Subcutaneous abdominal adipose tissue (tissue), 5 donors: ENCODE measurements around the gene GALNTL6.

Experiments used
- H3K27ac ChIP-seq: one replicate; pipeline ENCODE4 v1.7.0; 2013; ENCODE audit warnings: low read depth, mild to moderate bottlenecking, inconsistent platforms, low read length, moderate library complexity
- H3K27me3 ChIP-seq, 5 donors: one replicate each; pipeline ENCODE4 v1.7.0; 2013; ENCODE audit warnings: low read length in 5 of 5, inconsistent platforms in 1 of 5; ENCODE audit not compliant: control insufficient read depth in 5 of 5, insufficient read depth in 4 of 5
- H3K36me3 ChIP-seq, 5 donors: one replicate each; pipeline ENCODE4 v1.7.0; 2013; ENCODE audit warnings: low read length in 5 of 5; ENCODE audit not compliant: control insufficient read depth in 5 of 5, insufficient read depth in 5 of 5
- H3K4me1 ChIP-seq, 5 donors: one replicate each; pipeline ENCODE4 v1.7.0; 2013; ENCODE audit warnings: low read length in 5 of 5, mild to moderate bottlenecking in 3 of 5, moderate library complexity in 1 of 5; ENCODE audit not compliant: control insufficient read depth in 5 of 5, insufficient read depth in 5 of 5
- H3K4me3 ChIP-seq, 5 donors: one replicate each; pipeline ENCODE4 v1.7.0; 2013; ENCODE audit warnings: low read length in 5 of 5, low read depth in 1 of 5
- H3K9ac ChIP-seq, 5 donors: one replicate each; pipeline ENCODE4 v1.7.0; 2013; ENCODE audit warnings: low read length in 5 of 5, mild to moderate bottlenecking in 4 of 5, moderate library complexity in 3 of 5
- H3K9me3 ChIP-seq, 5 donors: one replicate each; pipeline ENCODE4 v1.7.0; 2013; ENCODE audit warnings: low read length in 5 of 5; ENCODE audit not compliant: control insufficient read depth in 5 of 5
- donor health status: healthy.
- donor health status: healthy.
- donor health status: healthy.
- donor health status: healthy.
- donor health status: healthy.

Gene GALNTL6

DNA sequence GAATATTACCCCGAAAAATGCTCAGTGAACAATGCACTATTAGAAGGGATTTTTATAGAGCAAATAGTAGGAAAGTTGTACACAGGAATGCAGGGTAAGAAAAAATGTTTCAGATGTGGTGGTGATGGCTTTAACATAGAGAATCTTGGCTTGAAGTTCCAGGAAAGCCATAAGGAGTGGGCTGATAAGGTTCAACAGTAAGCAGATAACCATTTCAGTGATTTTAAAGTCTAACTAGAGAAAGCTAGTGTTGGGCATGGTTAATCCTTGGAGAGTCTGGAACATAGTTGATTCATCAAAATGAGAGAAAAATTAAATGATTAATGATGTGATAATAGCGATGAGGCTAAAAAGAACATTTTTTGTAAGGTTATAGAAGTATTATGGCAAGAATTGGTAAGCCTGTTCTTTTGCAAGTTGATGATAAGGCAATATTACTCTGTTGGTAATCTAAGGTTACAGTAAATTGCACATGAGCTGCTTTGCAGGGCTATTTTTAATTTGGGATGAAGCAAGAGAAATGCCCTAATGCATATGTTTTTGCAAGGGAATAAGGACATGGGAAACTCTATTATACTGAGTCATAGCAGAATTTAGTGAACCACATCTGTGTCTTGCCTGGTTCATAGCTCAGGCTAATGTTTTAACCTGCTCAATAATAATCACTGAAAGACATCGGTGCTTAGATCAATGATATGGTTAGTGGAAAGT lies 44.3 kb downstream of the GALNTL6 start:
- Histone ChIP-seq H3K9ac (no peak overlapping the region), H3K27ac (no peak overlapping the region), H3K4me1 (no peaks in the 10 kb centered on the region), H3K36me3 (no peaks in the 10 kb centered on the region), H3K27me3 (no peaks in the 10 kb centered on the region), H3K9me3 (no peaks in the 10 kb centered on the region), H3K4me3 (no peak overlapping the region)

DNA sequence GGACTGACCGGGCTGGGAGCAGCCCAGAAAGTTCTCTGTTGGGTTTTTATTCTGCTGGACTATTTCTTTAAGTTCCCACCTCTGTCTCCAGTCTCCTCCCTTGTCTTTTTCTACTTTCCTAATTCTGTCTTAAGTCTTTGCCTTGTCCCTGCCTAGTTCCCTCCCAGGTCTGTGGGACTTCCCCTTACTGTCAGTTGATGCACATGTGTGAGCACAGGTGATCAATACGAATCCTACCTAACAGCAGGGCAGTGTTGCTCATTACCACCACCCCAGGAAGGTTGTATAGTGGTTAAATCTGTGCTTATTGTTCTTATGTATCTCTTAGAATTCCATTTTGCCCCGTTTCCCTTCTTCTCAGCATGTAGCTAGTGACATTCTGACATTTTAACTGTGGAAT lies 62.1 kb downstream of the GALNTL6 start:
- no peak overlapping the region for H3K4me3 ChIP-seq
- no peak overlapping the region for H3K27ac ChIP-seq
- H3K9me3 ChIP-seq: no peaks in the 10 kb centered on the region
- no peaks in the 10 kb centered on the region for H3K4me1 ChIP-seq
- H3K27me3 ChIP-seq: no peaks in the 10 kb centered on the region
- no peak overlapping the region for H3K9ac ChIP-seq
- H3K36me3 ChIP-seq: no peaks in the 10 kb centered on the region

DNA sequence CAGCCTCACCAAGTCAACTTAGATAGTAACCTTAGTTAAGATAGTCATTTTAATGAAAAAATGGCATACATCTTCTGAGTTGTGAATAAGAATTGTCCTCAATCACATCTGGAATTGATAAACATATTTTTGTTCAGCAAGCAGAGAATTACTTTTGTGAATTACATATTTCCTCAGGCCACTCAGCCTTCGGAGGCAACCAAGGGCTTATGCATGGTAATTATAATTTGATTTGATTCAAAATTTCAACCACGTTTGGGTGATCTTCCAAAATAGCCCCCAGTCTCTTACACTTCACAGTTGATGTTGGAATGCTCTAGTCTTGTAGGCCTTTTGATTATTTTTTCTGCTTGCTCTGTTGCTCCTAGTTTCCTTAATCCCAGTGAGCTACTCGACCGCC lies 63.4 kb downstream of the GALNTL6 start:
- Histone ChIP-seq H3K36me3 (no peaks in the 10 kb centered on the region), H3K9ac (no peak overlapping the region), H3K9me3 (no peaks in the 10 kb centered on the region), H3K27me3 (no peaks in the 10 kb centered on the region), H3K4me3 (no peak overlapping the region), H3K27ac (no peak overlapping the region), H3K4me1 (no peaks in the 10 kb centered on the region)

DNA sequence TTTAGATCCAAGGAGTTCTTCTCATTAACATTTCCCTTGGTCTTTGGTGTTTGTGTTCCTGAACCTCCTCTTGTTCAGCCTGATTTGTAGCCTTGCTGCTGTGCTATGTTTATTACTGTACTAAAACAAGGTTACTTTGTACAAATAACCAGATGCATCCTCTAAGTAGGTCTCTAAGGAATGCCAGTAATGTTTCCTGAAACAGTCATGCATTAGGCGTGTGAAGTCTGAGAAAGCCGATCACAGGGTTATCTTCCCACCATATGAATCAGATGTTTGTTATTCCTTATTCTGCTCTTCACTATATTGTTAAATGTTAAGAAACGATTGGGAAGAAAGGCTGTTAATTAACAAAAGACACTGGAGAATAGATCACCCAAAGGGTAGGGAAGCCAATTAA lies 66.9 kb downstream of the GALNTL6 start:
- Histone ChIP-seq H3K4me3 (no peak overlapping the region), H3K4me1 (no peaks in the 10 kb centered on the region), H3K27ac (no peak overlapping the region), H3K36me3 (no peaks in the 10 kb centered on the region), H3K9me3 (no peaks in the 10 kb centered on the region), H3K27me3 (no peaks in the 10 kb centered on the region), H3K9ac (no peak overlapping the region)

DNA sequence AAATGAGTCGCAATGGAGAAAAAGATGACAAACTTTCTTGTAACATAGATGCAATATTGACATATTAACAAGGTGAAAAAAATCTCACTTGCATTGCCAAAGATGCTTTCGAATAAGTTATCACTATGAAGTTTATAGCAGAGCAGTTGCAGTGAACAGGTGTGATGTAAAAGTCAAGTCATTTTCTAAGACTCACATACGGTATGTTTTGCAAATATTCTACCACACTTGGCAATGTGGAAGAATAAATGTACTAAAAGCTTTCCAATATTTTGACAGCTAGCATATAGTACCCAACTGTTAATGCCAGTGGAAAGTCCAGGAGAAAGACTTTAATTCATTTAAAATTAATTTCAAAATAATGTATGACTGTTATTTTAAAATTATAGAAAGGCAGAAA lies 76.5 kb downstream of the GALNTL6 start:
- Histone ChIP-seq H3K4me1 (no peaks in the 10 kb centered on the region), H3K27me3 (no peaks in the 10 kb centered on the region), H3K9me3 (no peaks in the 10 kb centered on the region), H3K4me3 (no peak overlapping the region), H3K36me3 (no peaks in the 10 kb centered on the region), H3K9ac (no peak overlapping the region), H3K27ac (no peak overlapping the region)

DNA sequence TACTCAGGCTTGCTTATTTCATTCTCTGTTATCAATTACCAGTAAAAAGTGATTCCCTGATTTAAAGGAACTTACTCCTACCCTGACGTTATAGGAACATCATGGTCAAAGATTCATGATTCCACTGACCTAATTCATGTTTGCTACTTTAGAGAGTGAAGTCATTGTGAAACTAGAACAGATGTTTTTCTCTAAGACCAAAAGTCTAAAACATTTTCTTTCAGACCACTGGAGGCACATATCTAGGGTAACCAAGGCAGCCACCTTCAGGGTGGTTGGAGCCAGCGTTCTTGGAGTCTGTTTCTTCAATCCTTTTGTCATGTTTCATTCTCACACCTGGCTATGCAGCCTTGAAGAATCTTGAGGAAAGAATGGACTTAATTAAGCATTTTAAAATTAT lies 77.8 kb downstream of the GALNTL6 start:
- Histone ChIP-seq H3K4me3 (no peak overlapping the region), H3K9me3 (no peaks in the 10 kb centered on the region), H3K27me3 (no peaks in the 10 kb centered on the region), H3K36me3 (no peaks in the 10 kb centered on the region), H3K9ac (no peak overlapping the region), H3K27ac (no peak overlapping the region), H3K4me1 (no peaks in the 10 kb centered on the region)

DNA sequence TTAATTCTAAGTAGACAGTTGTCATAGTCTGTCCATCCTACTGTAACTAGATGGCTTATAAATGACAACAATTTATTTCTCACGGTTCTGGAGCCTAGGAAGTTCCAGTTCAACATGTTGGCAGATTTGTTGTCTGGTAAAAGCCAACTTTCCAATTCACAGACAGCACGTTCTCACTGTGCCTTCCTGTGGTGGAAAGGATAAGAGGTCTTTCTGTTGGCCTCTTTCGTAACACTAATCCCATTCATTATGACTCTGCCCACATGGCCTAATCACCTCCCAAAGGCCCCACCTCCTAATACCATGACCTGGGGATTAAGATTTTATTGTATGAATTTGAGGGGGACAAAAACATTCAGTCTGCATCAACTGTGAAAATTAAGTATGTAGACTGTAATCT lies 83.2 kb downstream of the GALNTL6 start:
- H3K36me3 ChIP-seq: no peaks in the 10 kb centered on the region
- H3K27ac ChIP-seq: no peak overlapping the region
- H3K9ac ChIP-seq: no peak overlapping the region
- H3K9me3 ChIP-seq: peaks cover 0 to 3% (median 0%) of the 10 kb centered on the region in 5 donors
- H3K4me1 ChIP-seq: no peaks in the 10 kb centered on the region
- H3K4me3 ChIP-seq: no peak overlapping the region
- H3K27me3 ChIP-seq: no peaks in the 10 kb centered on the region

DNA sequence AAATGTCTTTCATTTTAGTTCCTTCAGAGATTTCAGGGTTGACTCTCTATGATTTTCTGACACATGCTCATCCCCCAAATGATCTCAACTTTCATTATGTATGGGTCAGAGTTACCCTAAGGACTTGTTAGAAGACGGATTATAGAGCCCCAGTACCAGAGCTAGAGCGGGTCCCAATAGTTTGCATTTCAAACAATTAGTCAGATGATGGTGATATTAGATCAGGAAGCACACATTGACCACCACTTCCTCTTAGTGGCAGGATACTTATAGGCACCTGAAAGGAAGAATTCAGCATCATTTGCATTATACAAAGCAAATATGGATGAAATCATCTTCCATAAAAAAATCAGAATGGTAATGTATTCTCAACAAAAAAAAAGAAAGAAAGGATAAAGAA lies 106.1 kb downstream of the GALNTL6 start:
- Histone ChIP-seq H3K9ac (no peak overlapping the region), H3K9me3 (no peaks in the 10 kb centered on the region), H3K36me3 (no peaks in the 10 kb centered on the region), H3K4me1 (no peaks in the 10 kb centered on the region), H3K27me3 (no peaks in the 10 kb centered on the region), H3K27ac (no peak overlapping the region), H3K4me3 (no peak overlapping the region)

DNA sequence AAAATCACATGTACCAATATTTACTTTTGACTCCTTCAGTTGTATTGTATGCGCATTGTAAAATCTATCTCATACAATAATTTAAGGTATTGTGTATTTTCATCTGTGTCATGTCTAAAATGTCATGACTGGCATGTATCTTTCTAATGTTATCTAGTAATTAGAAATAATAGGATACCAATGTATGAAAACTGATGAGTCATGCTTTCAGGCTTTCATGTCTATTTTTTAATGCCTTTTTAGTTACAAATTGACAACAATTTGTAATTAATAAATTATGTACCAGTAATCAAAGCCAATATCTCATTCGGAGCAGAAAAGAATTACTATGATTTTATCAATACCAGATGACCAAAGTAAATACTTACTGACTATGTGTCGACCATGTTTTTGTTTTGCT lies 107.7 kb downstream of the GALNTL6 start:
- no peak overlapping the region for H3K27ac ChIP-seq

DNA sequence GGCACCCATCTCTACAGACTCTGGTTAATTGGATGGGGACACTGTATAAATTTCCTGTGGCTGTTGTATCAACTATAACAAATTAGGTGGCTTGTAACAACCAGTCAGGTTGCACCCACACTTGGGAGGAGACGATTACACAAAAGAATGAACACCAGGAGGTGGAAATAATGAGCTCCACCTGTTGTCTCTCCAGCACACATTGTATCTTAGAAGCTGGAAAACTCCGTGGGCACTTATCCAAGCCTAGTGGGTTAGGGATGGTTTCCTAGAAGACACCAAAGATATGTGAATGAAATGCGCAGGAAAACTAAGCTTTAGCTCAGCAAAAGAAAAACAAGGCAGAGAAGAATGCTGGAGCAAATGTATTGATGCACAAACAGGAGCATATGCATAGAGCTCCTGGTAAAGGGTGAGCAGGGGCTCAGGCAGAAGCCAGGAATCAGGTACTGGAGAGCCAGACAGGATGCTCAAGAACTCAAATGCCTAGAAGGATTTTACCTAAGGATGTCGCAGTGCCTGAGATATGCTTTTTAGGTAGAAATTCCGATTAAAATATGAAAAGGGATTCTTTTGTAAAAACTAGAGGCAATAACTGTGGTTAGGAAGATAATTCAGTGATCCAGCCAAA lies 111.7 kb downstream of the GALNTL6 start:
- H3K36me3 ChIP-seq: no peaks in the 10 kb centered on the region
- no peak overlapping the region for H3K4me3 ChIP-seq
- no peak overlapping the region for H3K27ac ChIP-seq
- peaks cover 0 to 3% (median 0%) of the 10 kb centered on the region in 5 donors for H3K9me3 ChIP-seq
- H3K9ac ChIP-seq: no peak overlapping the region
- peaks cover 0 to 3% (median 0%) of the 10 kb centered on the region in 5 donors for H3K27me3 ChIP-seq
- no peaks in the 10 kb centered on the region for H3K4me1 ChIP-seq

More for the DNA sequence above, 107.7 kb downstream of the GALNTL6 start:
- no peak overlapping the region for H3K4me3 ChIP-seq
- no peaks in the 10 kb centered on the region for H3K4me1 ChIP-seq
- H3K9me3 ChIP-seq: no peaks in the 10 kb centered on the region
- no peaks in the 10 kb centered on the region for H3K27me3 ChIP-seq
- no peak overlapping the region for H3K9ac ChIP-seq
- H3K36me3 ChIP-seq: no peaks in the 10 kb centered on the region
